Suprapubic skin (tissue), 4 donors: Measurements from ENCODE around the gene GPX2. TPM values are rescaled to one million over a fixed set of nuclear protein-coding genes. Genes with fewer than 3 reads are reported as not detected.

Experiments
- DNase-seq, 2 donors: peaks; one replicate each; pipeline ENCODE4 v3.0.0-alpha.2; 2019; ENCODE audit warnings: low spot score in 2 of 2
- H3K27ac ChIP-seq: fragments of 200-600 bp; sonication (generic); one replicate; pipeline ENCODE4 v1.5.1; 2019
- H3K27me3 ChIP-seq: fragments of 200-600 bp; sonication (generic); one replicate; pipeline ENCODE4 v1.5.1; 2019
- H3K36me3 ChIP-seq: fragments of 200-600 bp; sonication (generic); one replicate; pipeline ENCODE4 v1.5.1; 2019
- H3K4me1 ChIP-seq: fragments of 200-600 bp; sonication (generic); one replicate; pipeline ENCODE4 v1.5.1; 2019
- H3K4me3 ChIP-seq: fragments of 200-600 bp; sonication (generic); one replicate; pipeline ENCODE4 v1.5.1; 2019; ENCODE audit warnings: mild to moderate bottlenecking
- H3K9me3 ChIP-seq: fragments of 200-600 bp; sonication (generic); one replicate; pipeline ENCODE4 v1.5.1; 2019
- EP300 ChIP-seq: sonication (generic); formaldehyde crosslinking; IDR thresholded peaks from one replicate; pipeline ENCODE4 v1.6.1; 2017; ENCODE audit warnings: antibody characterized with exemption
- POLR2A ChIP-seq, 2 donors: fragments of 450-650 bp; IDR thresholded peaks; one replicate each; pipeline ENCODE4 v1.6.1; 2017; ENCODE audit warnings: antibody characterized with exemption in 2 of 2, mild to moderate bottlenecking in 2 of 2, moderate library complexity in 2 of 2
- POLR2AphosphoS5 ChIP-seq, 3 donors: sonication (generic); formaldehyde crosslinking; IDR thresholded peaks; one replicate each; pipeline ENCODE4 v1.6.1; 2017; ENCODE audit warnings: antibody characterized with exemption in 3 of 3
- WGBS: methylation state at CpG from one replicate; pipeline ENCODE4 v1.1.5; 2018; 5-methylcytosine and 5-hydroxymethylcytosine counted together
- total RNA-seq, 4 donors: library from RNA; depleted of rRNA; stranded (reverse); fragments of >200 nt; gene quantifications; one replicate each; pipeline ENCODE4 v1.1.0, GENCODE V29; 2016
- TF ChIP-seq, protein P1 (sequence below), 2 donors: fragments of 200-600 bp in 1 of 2; fragments of 450-650 bp in 1 of 2; sonication (generic) in 1 of 2; IDR thresholded peaks; one replicate each; pipeline ENCODE4 v1.5.1; 2016 to 2019; ENCODE audit warnings: antibody characterized with exemption in 2 of 2, mild to moderate bottlenecking in 1 of 2, moderate library complexity in 1 of 2

Gene GPX2
- total RNA-seq, 4 donors from 2014 or later: 10.0 to 65.0 (median 27.6) TPM

DNA sequence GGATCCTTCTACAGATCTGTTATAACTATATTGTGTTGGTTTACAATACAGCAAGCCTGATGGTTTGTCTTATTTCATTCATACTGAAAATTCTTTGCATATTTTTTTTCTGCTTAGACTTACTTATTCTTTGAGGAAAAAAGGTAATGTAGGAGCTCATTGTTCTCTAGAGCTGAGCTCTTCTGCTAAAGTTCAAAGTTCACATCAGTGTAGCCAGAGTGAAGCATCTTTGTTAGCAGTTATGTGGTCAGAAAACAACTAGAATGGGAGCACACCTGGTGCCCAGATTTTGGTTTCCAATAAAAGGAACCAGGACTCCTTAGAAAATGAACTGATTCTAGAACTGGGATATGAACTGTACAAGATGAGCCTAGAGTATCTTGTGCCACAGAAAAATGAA lies 10.3 kb downstream of the GPX2 start:
- Histone ChIP-seq H3K4me3 (no peak overlapping the region), H3K9me3 (no peaks in the 10 kb centered on the region), H3K27ac (no peak overlapping the region), H3K36me3 (peaks cover 59% of the 10 kb centered on the region), H3K27me3 (no peaks in the 10 kb centered on the region), H3K4me1 (peaks cover 20% of the 10 kb centered on the region)
- TF ChIP-seq POLR2A (IDR thresholded peaks at IDR 0.05): no peak
- TF ChIP-seq EP300: no peak
- no peak for TF ChIP-seq POLR2AphosphoS5 (IDR thresholded peaks at IDR 0.05)
- TF ChIP-seq, protein P1, sequence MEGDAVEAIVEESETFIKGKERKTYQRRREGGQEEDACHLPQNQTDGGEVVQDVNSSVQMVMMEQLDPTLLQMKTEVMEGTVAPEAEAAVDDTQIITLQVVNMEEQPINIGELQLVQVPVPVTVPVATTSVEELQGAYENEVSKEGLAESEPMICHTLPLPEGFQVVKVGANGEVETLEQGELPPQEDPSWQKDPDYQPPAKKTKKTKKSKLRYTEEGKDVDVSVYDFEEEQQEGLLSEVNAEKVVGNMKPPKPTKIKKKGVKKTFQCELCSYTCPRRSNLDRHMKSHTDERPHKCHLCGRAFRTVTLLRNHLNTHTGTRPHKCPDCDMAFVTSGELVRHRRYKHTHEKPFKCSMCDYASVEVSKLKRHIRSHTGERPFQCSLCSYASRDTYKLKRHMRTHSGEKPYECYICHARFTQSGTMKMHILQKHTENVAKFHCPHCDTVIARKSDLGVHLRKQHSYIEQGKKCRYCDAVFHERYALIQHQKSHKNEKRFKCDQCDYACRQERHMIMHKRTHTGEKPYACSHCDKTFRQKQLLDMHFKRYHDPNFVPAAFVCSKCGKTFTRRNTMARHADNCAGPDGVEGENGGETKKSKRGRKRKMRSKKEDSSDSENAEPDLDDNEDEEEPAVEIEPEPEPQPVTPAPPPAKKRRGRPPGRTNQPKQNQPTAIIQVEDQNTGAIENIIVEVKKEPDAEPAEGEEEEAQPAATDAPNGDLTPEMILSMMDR (IDR thresholded peaks at IDR 0.05): no peak
- no peak for DNase-seq

DNA sequence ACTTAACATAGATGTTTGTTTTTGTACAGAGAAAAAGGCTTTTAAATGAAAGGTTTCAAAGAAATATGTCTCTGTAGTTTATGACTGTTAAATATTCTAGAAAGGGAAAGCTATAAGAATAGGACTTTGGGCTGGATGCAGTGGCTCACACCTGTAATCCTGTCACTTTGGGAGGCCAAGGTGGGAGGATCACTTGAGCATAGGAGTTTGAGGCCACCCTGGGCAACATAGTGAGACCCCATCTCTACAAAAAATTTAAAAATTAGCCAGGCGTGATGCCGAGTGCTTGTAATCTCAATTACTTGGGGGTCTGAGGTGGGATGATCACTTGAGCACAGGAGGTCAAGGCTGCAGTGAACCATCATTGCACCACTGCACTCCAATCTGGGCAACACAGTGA lies 11.4 kb downstream of the GPX2 start:
- Histone ChIP-seq H3K27ac (no peak overlapping the region), H3K36me3 (peaks cover 70% of the 10 kb centered on the region), H3K4me1 (peaks cover 16% of the 10 kb centered on the region), H3K4me3 (no peak overlapping the region), H3K27me3 (no peaks in the 10 kb centered on the region), H3K9me3 (no peaks in the 10 kb centered on the region)
- 89% methylated on average over 2 of the region's 2 CpGs for WGBS
- TF ChIP-seq EP300 (no peak), POLR2A (IDR thresholded peaks at IDR 0.05) (no peak)
- TF ChIP-seq, protein P1 (IDR thresholded peaks at IDR 0.05): no peak
- no peak for DNase-seq

DNA sequence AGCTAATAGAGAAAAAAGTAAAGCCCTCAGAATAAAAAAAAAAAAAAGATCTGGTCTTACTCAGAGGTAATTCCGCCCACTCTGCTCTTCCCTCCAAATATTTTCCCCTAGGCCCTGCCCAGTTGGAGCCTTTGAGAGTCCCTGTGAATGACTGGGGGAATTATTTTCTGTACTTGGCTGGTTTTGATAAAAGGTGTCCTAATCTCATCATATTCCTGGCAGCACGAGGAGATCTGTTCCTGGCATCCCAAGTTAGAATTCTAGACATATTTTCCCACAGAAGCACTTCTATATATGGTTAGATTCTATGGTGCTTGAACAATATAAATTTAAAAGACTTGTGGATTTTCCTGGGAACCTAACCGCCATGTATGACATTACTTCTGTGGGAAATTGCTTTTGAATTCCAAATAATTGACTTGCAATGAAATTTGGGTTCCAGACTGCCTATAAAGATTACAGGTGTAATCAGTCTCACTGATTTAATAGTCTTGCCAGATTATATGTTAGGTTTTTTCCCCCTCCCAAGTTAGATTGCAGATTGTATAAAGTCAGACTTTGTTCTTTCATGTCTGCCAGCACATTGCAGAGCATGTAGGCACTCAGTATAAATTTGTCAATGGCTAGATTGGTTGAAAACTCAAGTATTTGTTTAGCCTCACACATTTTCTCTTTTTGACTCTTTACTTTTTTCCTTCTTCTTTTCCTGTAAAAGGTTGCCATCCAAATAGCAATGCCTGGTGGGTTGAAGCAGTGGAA lies 12.3 kb downstream of the GPX2 start:
- Histone ChIP-seq H3K4me3 (no peak overlapping the region), H3K4me1 (peaks cover 16% of the 10 kb centered on the region), H3K9me3 (no peaks in the 10 kb centered on the region), H3K27ac (no peak overlapping the region), H3K27me3 (no peaks in the 10 kb centered on the region), H3K36me3 (peaks cover 71% of the 10 kb centered on the region)
- no peak for DNase-seq
- no peak for TF ChIP-seq POLR2AphosphoS5 (IDR thresholded peaks at IDR 0.05)
- TF ChIP-seq EP300: no peak
- TF ChIP-seq, protein P1 (IDR thresholded peaks at IDR 0.05): no peak
- TF ChIP-seq POLR2A (IDR thresholded peaks at IDR 0.05): no peak
- 55% methylated on average over 3 of the region's 3 CpGs for WGBS

DNA sequence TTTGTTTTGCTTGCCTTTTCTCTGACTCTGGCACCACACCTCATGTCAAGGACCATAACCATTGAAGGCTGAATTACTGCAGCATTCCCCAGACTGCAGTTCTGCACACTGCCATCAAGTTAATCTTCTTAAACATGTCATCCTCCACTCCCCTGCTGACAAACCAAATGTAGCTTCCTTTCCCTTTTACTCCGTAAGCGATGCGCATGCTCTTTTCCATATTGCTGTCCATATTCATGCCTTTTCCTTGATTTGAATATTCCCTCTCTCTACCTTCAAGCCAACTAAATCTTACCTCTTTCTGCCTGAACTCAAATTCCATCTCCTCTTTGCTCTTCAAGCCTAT lies 13.6 kb downstream of the GPX2 start:
- Histone ChIP-seq H3K27me3 (no peaks in the 10 kb centered on the region), H3K36me3 (peaks cover 79% of the 10 kb centered on the region), H3K9me3 (no peaks in the 10 kb centered on the region), H3K27ac (no peak overlapping the region), H3K4me1 (peaks cover 16% of the 10 kb centered on the region), H3K4me3 (no peak overlapping the region)
- DNase-seq: no peak
- TF ChIP-seq, protein P1 (IDR thresholded peaks at IDR 0.05): no peak
- TF ChIP-seq EP300 (no peak), POLR2A (IDR thresholded peaks at IDR 0.05) (no peak), POLR2AphosphoS5 (IDR thresholded peaks at IDR 0.05) (no peak)
- WGBS: 97% methylated on average over 3 of the region's 3 CpGs

DNA sequence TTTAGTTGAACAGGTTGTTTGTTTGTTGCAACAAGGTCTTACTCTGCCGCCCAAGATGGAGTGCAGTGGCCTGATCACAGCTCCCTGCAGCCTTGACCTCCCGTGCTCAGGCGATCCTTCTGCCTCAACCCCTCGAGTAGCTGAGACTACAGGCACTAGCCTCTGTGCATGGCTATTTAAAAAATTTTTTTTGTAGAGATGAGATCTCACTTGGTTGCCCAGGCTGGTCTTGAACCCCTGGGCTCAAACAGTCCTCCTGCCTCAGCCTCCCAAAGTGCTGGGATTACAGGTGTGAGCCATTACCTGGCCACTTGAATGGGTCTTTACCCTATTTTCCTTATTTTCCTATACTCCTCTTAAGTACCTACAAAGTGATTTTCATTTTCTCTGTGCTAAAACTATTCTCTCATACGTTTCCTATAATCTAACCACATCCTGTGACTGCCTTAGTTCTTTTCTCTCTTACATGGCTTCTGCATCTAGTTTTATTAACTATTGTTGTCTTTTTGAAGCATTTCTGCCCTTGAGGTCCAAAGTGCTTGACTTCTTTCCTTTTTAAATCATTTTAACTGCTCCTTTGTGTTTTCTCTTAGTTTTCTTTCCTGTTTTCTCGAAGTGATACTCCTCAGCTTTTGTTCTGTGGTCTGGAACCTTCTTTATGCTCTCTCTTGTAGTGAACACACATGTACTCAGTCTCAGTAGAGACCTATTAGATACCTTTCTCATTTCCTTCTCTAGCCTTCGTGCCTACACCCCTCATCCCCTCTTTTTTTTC lies 14.1 kb downstream of the GPX2 start:
- WGBS: 83% methylated on average over 7 of the region's 7 CpGs
- H3K27ac ChIP-seq: no peak overlapping the region
- no peak for DNase-seq
- peaks cover 75% of the 10 kb centered on the region for H3K36me3 ChIP-seq
- H3K27me3 ChIP-seq: no peaks in the 10 kb centered on the region
- TF ChIP-seq, protein P1 (IDR thresholded peaks at IDR 0.05): no peak
- TF ChIP-seq POLR2A (IDR thresholded peaks at IDR 0.05) (no peak), POLR2AphosphoS5 (IDR thresholded peaks at IDR 0.05) (no peak), EP300 (no peak)
- H3K4me3 ChIP-seq: no peak overlapping the region
- H3K9me3 ChIP-seq: no peaks in the 10 kb centered on the region
- peaks cover 16% of the 10 kb centered on the region for H3K4me1 ChIP-seq
